RCC 7860 (cell line): Measurements from ENCODE around the gene PHF20.
"Not testable (repeated sequence)": the region's sequence is repeated elsewhere in the genome, so short reads cannot be mapped to it uniquely, and the experiment has no call there.

Experiments used
- DNase-seq: peaks from one replicate; pipeline ENCODE4 v3.0.0-alpha.2; 2015; ENCODE audit warnings: low spot score
- FAIRE-seq: peaks from 2 replicates; lab custom pipeline; 2012; peaks lifted over from hg19 to GRCh38; lab: Jason Lieb, UNC

The PHF20 gene

DNA sequence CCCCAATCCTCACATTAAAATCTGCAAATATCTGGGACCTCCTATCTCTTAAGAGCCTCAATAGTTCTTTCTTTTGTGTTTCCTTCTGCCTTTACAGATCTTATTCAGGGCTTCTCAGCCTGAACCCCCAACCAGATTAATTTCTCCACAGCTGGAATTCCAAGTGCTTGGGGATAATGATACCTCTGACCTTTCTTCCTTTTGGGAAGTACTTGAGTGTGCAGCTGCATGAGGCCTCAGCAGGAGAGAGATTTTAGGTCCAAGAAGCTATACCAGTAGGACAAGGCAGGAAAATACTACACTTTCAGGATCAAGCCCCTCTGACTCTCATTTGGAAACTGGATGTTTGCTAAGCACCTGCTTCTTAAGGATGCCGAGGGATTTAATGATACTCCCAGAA is 2.6 kb downstream of the PHF20 start:
- FAIRE-seq (no peak), DNase-seq (no peak)

DNA sequence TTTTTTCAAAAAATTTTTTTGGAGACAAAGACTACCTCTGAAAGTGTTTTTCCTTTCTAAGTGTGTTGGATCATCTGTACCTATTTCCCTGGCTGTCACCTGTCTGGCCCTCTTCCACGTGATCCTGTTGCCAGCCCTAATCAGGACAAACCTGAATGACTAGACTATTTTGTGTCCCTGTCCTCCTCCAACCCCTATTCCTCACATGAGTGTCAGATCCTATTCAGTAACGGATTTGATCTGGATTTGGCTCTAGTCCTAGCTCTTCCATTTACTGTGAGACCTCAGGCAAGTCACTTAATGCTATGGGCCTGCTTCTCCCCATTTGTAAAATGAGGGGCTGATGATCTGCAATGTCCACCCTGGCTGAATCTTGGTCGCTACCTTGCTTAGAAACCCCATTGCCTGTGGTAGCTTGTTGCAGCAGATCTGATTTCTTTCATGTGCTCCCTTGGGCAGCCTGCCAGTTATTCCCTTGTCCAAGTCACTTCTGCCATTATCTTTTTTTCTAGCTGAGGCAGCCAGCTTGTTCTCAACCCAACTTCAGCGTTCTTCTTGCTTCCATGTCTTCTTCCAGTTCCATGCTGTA is 4.8 kb downstream of the PHF20 start:
- DNase-seq (no peak), FAIRE-seq (no peak)

DNA sequence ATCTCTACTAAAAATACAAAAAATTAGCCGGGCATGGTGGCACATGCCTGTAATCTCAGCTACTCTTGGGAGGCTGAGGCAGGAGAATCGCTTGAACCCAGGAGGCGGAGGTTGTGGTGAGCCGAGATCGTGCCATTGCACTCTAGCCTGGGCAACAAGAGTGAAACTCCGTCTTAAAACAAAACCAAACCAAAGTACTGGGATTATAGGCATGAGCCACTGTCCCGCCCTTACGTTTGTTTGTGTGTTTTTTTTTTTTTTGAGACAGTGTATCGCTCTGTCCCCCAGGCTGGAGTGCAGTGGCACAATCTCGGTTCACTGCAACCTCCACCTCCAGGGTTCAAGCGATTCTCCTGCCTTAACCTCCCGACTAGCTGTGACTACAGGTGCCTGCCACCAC is 12.0 kb downstream of the PHF20 start:
- DNase-seq, FAIRE-seq: not testable (repeated sequence)

DNA sequence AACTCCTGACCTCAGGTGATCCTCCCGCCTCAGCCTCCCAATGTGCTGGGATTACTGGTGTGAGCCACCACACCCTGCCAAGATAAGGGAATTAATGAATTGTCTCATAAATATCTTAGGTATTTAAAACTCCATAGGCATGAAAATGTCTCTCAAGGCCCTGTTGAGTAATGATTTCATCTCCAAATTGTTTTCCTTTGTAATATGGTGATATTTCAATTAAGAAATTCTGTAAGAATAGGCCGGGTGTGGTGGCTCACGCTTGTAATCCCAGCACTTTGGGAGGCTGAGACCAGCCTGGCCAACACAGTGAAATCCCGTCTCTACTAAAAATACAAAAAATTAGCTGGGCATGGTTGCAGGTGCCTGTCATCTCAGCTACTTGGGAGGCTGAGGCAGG is 13.7 kb downstream of the PHF20 start:
- FAIRE-seq: not testable (repeated sequence)

DNA sequence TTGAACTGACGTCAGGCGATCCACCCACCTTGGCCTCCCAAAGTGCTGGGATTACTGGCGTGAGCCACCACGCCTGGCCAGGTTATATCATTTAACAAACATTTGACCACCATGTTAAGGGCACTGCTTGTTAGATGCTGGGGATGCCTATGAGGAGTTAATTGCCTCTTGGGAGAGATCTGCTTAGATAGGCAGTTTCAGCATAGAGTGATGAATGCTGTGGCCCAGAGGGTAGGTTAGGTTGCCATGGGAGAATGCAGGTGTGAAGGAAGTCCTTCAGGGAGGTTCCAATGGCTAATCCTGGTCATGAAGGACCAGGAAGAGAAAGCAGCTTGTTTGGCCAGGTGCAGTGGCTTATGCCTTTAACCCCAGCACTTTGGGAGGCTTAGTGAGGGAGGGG is 17.0 kb downstream of the PHF20 start:
- no peak for DNase-seq
- FAIRE-seq: no peak

More for the DNA sequence above, 13.7 kb downstream of the PHF20 start:
- DNase-seq: not testable (repeated sequence)

DNA sequence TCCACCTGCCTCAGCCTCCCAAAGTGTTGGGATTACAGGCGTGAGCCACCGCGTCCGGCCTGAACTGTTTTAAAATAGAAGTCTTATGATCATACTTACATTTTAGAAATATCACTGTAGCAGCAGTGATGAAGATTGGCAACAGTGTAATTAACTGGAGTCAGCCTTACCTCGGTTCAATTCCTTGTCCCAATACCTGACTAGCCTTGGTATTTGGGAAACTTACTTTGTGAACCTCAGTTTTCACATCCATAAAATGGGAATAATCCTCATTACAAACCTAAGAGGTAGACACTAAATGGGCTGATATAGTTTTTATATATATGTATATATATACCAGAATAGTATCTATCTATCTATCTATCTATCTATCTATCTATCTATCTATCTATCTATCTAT is 19.3 kb downstream of the PHF20 start:
- DNase-seq (no peak), FAIRE-seq (no peak)

DNA sequence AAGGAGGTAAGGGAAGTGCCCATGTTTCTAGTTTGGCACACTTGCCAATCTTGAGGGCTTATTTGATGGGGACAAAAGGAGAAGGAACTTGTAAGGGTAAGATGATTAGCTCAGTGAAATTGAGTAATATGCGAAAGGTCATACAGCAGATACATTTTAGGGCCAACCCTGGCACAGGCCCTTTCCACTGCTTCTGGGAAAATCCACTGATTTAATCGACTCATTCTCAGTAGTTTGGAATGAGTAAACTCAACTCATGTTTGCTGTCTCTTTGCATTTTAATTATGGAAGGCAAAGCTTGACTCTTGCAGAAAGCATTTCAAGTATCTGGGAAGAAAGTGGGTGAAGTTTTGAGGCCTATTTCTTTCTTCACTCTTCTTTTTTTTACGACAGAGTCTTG is 20.0 kb downstream of the PHF20 start:
- DNase-seq: no peak
- no peak for FAIRE-seq

DNA sequence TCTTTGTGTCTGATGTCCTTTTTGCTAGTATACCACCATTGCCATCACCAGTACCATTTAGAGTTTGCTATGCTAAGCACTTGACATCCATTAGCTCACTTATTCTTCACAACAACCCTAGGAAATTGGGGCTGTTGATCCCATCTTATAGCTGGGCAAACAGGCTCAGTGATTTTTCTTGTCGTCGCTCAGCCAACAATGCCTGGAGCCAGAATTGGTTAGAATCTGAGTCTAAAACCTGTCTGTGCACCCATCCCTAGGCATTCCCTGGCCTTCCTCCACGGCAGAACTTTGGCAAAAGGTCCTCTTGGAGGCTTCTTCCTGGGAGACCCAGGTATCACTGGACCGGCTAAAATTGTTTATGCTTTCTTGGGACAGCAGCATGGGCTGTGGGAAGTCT is 20.9 kb downstream of the PHF20 start:
- DNase-seq: no peak
- FAIRE-seq: no peak

DNA sequence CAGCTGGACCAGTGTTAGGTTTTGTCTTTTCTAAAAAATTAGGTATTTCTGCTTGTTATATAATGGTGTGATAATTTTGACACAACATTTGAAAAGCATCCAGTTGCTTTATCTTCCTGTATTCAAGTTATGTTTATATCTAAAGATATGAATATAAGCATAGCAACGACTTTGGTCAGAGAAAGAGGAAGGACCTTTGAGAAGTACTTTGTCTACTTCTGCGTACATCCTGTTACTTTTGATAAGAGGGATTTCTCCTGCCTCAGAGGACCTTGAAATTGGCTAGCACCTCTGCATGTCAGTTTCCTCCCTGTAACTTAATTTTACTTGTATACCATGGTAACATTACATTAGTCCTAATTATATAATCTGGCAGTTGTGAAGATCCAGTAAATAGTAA is 24.8 kb downstream of the PHF20 start:
- FAIRE-seq (no peak), DNase-seq (no peak)

DNA sequence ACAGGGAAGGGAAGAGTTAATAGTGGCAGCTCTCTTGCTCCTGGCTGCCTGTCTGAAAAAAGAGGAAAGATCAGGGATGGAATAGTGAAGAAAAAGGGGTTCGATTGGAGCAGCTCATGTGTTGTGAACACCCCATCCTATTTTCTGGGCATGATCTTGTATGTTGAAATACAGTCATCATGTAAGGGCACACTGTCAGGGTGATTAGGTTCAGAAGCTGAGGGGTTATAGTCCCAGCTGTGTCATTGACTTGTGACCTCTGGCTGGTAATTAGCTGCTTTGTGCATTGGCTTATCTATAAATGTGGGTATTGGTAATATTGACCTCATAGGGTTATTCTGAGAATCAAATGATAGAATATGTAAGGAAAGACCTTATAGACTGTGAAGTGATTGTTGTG is 30.1 kb downstream of the PHF20 start:
- DNase-seq (no peak), FAIRE-seq (no peak)

DNA sequence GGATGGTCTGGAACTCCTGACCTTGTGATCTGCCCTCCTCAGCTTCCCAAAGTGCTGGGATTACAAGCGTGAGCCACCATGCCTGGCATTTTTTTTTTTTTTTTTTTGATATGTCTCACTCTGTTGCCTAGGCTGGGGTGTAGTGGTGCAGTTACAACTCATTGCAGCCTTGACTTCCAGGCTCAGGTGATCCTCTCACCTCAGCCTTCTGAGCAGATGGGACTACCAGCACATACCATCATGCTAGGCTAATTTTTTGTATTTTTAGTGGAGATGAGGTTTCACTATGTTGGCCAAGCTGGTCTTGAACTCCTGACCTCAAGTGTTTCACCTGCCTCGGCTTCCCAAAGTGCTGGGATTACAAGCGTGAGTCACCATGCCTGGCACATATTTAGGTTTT is 34.3 kb downstream of the PHF20 start:
- no peak for FAIRE-seq
- DNase-seq: no peak

DNA sequence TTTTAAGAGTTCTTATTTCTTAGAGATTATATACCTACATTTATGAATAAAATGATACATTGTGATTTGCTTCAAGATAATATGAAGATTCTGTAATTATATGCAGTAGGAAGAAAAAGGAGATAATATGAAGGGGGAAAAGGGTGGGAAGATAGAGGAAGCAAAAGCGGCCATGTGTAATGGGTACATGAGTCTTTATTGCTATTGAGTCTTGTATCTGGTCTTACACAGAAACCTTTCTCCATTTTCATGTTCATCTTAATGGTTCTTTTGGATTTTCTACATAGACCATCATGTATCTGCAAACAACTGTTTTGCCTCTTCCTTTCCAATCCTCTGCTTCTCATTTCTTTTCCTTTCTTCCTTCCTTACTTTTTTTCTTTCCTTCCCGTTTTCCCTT is 36.1 kb downstream of the PHF20 start:
- DNase-seq (no peak), FAIRE-seq (no peak)

DNA sequence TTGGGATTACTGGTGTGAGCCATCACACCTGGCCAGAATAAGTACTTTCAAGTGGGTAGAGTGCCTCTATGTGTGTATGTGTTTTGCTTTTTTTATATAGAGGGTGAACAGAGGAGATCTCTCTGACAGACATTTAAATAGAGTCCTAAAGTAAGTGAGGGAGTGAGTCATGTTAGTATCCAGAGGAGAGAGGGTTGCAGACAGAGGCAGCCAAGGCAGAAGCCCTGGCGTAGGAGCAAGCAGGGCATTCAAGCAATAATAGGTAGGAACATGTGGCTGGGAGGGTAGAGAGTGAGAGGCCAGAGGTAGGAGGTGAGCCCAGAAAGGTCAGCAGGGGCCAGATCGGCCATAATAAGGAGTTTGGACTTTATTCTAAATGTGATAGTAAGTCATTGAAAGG is 48.9 kb downstream of the PHF20 start:
- peak; percentile 52 for DNase-seq
- FAIRE-seq: peak; percentile 70

DNA sequence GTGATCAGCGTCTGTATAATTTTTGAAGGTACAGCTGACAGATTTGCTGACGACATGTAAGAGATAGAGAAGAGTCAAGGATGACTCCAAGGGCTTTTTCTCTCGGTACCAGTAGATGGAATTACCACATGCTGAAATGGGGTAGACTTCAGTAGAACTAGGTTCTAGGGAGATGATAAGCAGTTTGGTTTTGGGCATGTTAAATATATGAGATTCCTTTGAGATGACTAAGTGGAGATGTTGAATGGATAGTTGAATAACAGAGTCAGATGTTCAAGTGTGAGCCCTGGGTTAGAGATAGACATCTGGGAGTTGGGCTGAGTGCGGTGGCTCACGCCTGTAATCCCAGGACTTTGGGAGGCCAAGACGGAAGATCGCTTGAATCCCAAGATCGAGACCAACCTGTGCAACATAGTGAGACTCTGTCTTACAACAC is 50.0 kb downstream of the PHF20 start:
- peak; percentile 89 for FAIRE-seq
- DNase-seq: peak; percentile 94

DNA sequence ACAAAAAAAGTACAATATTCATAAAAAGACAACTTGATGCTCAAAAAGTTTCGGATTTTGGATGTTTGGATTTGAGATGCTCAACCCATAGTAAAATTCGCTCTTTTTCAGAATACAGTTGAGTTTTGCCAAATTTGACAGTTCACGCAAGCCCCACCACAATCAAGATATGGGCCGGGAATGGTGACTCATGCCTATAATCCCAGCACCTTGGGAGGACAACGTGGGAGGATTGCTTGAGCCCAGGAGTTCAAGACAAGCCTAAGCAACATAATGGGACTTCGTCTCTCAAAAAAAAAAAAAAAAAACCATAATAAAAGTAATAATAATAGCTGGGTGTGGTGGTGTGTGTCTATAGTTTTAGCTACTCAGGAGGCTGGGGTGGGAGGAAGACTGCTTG is 51.3 kb downstream of the PHF20 start:
- DNase-seq (peak; percentile 33), FAIRE-seq (peak; percentile 43)

DNA sequence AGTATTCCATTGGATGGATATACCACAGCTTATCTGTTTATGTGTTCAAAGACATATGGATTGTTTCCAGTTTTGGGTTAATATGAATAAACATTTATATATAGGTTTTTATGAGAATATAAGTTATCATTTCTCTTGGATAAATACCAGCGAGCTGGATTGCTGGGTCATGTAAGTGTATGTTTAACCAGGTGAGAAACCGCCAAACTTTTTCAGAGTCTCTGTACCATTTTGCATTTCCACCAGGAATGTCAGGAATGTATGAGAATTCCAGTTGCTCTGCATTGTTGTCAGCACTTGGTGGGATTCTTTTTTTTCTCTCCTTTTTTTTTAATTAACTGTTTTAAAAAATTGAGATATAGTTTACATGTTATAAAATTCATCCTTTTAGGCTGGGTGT is 52.1 kb downstream of the PHF20 start:
- DNase-seq (peak; percentile 62), FAIRE-seq (peak; percentile 85)

DNA sequence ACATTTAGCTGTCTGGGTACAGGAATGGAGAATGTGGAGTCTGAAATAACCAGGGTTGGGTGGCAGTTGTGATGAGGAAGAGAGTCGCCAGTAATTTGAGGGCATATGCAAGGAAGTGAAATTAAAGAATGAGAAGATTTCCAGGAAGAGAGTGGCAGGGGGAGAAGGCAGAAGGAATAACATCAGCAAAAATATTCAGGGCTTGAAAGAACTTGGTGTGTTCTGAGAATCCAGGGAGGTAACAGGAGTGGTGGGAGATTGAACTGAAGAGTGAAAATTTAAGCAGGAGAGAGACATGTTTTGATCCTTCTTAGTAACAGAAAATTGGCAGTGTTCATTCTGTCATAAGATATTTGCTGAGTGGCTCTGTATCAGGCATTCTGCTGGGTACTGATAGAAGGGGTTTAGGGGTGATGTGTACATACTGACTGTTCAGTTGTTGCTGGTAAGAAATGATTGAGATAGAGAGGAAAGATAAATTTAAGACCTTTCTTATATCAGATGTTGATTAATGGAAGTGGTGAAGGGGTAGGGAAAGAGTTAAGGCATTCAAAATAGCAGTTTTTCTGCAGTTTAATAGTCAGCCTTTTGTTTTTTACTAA is 54.7 kb downstream of the PHF20 start:
- no peak for DNase-seq
- FAIRE-seq: no peak

DNA sequence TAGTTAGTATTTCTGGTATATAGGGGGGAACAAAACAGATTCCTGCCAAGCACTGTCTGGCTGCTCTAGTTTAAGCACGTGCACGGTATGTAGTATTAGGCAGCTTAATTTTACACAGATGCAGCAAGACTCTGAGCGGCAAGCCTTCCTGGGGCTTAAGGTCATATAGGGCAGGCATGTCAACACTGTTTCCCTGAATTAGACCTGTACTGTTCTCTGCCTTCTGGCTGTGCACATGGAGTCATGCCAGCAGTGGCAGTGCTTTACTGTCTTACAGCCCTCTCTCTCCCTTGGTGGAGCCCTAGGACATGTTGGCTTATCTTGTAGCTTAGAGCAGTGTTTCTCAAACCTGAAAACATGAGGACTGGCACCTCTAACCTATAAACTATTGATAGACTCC is 56.6 kb downstream of the PHF20 start:
- FAIRE-seq (no peak), DNase-seq (no peak)

DNA sequence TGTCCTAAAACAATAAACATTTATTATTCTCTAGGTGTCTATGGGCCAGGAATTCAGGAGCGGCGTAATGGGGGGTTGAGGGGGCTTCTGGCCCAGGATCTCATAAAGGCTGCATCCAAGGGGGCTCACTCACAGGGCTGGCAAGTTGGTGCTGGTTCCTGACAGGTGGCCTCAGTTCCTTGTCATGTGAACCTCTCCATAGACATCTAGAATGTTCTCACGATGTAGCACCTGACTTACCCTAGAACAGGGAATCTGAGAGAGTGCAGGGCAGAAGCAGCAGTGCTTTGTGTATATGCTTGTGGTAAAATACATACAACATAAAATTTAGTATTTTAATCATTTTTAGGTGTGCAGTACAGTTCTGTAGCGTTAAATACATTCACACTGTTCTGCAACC is 57.1 kb downstream of the PHF20 start:
- DNase-seq (no peak), FAIRE-seq (no peak)

DNA sequence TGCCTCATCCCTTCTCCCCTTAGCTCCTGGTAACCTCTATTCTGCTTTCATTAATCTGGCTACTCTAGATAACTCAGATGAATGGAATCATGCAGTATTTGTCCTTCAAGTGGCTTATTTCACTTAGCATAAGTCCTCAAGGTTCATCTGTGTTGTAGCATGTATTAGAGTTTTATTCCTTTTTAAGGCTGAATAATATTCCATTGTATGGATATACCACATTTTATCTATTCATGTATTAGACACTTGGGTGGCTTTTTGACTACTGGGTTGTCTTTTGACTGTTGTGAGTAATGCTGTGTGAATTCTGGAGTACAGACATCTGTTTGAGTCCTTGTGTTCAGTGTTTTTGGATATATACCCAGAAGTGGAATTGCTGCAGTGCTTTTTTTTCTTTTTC is 58.4 kb downstream of the PHF20 start:
- DNase-seq: no peak
- no peak for FAIRE-seq

DNA sequence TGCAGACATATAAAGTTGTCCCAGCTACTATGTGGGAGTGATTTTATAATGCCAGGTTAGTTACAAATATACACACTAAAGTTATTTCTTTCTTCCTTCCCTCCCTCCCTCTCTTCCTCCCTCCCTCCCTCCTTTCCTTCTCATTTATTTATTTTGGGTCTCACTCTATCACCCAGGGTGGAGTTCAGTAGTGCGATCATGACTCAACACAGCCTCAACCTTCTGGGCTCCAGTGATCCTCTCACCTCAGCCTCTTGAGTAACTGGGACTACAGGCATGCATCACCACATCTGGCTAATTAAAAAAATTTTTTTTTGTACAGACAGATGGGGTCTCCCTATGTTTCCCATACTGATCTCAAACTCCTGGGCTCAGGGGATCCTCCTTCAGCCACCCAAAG is 59.2 kb downstream of the PHF20 start:
- no peak for FAIRE-seq

DNA sequence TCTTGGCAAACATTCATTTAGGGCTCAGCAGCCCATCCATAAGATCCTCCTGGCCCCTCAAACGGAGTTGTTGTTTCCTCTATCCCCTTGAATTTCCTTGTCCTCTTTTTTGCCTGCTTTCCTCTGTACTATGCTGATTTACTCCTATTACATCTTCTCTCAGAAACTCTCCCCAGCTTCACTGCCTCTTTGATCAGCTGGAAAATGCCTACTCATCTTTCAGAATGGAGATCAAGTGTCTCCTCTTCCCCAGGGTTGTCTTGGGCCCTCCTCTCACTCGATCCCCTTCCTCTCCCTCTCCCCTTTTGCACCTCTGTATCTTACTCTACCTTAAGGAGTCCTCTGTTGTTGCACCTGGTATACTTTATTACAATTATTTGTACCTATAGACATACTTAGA is 60.2 kb downstream of the PHF20 start:
- FAIRE-seq: no peak
- no peak for DNase-seq

More for the DNA sequence above, 59.2 kb downstream of the PHF20 start:
- DNase-seq: no peak

DNA sequence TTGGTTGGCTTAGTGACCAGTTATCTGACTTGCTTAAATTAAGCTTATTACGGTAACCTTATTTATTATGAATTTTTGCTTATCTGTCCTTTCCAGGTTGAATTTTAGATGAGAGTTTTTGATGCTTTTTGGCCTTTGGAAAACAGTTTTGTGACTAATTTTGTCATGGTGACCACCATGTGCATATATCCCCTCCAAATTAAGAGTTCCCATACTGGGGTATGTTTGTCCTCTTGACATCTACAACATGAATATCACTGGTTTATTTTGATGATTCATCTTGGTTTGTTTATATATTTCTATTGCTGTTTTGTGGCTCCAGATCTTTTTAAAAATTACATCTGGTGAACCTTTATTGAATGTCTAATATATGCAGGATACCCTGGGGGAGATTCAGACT is 61.4 kb downstream of the PHF20 start:
- no peak for DNase-seq
- FAIRE-seq: no peak
